ENCODE results near the gene EEIG2.

EEIG2 gene

DNA sequence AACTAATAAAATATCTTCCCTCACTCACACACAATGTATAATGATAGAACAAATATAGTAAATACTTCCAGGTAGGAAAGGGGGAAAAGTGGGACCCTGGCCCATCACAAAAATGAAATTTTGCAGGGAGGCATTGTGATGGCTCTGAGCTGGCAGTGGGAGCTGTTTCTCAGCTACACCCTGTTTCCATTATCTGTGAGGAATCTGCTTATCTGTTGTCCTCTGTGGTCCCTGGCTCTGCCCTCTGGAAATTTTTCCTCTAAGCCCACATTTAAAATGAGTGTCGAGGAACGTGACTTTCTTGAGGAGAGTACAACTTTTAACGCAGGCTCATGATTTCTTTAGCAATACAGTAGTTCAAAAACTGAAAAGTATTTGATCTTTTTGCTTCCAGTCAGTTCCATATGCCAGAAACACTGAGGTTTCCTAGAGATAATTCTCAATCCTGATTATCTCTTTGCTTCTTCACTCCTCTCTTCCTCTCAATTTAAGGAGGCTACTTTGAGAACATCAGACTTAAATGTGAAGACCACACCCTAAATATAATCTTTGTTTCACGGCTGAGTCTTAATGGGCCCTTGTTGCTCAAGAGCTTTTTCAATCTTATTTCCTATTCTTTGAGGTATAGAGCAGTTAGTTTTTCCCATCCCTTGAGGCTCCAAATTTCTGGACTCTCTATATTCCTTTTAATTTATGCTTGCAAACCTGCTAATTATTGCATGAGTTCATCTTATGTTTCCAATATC, 5.0 kb upstream of the EEIG2 start:
- TF ChIP-seq, protein P1, sequence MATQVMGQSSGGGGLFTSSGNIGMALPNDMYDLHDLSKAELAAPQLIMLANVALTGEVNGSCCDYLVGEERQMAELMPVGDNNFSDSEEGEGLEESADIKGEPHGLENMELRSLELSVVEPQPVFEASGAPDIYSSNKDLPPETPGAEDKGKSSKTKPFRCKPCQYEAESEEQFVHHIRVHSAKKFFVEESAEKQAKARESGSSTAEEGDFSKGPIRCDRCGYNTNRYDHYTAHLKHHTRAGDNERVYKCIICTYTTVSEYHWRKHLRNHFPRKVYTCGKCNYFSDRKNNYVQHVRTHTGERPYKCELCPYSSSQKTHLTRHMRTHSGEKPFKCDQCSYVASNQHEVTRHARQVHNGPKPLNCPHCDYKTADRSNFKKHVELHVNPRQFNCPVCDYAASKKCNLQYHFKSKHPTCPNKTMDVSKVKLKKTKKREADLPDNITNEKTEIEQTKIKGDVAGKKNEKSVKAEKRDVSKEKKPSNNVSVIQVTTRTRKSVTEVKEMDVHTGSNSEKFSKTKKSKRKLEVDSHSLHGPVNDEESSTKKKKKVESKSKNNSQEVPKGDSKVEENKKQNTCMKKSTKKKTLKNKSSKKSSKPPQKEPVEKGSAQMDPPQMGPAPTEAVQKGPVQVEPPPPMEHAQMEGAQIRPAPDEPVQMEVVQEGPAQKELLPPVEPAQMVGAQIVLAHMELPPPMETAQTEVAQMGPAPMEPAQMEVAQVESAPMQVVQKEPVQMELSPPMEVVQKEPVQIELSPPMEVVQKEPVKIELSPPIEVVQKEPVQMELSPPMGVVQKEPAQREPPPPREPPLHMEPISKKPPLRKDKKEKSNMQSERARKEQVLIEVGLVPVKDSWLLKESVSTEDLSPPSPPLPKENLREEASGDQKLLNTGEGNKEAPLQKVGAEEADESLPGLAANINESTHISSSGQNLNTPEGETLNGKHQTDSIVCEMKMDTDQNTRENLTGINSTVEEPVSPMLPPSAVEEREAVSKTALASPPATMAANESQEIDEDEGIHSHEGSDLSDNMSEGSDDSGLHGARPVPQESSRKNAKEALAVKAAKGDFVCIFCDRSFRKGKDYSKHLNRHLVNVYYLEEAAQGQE (IDR thresholded peaks at IDR 0.05; ENCODE audit: insufficient read depth in 1 of 2, low read depth in 2 of 2, low read length in 2 of 2), result no peak
- TF ChIP-seq FOXP2 (optimal IDR thresholded peaks at IDR 0.05; ENCODE audit: borderline replicate concordance, extremely low read depth, extremely low read length, insufficient read depth), result no peak
- TF ChIP-seq SIN3A (IDR thresholded peaks at IDR 0.05; ENCODE audit: borderline replicate concordance, insufficient read depth, low read length), result no peak
- TF ChIP-seq POLR2AphosphoS5 (IDR thresholded peaks at IDR 0.05; ENCODE audit: low read depth, low read length), result no peak
- no peak for TF ChIP-seq TAF1 (IDR thresholded peaks at IDR 0.05; ENCODE audit: borderline replicate concordance, insufficient read depth, low read length)

DNA sequence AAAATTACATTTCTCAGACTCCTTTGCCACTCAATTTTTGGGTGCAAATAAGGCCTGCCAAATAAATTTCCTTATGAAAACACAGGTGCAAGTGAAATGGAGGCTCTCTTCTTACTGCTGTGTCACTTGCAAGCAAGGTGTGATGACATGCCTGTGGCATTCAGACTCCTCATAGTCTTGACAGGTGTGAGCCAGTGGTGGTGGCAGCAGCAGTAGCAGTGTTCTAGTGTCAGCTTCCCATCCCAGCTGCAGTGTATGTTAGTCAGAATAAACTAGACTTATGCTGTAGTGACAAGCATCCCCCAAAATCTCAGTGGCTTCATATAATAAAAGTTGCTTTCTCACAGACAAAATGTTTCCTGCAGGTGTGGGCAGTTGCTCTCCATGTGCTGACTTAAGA, 3.8 kb upstream of the EEIG2 start:
- TF ChIP-seq FOXP2 (optimal IDR thresholded peaks at IDR 0.05; ENCODE audit: borderline replicate concordance, extremely low read depth, extremely low read length, insufficient read depth), result no peak
- TF ChIP-seq, protein P1 (IDR thresholded peaks at IDR 0.05; ENCODE audit: insufficient read depth in 1 of 2, low read depth in 2 of 2, low read length in 2 of 2), result no peak
- no peak for TF ChIP-seq POLR2AphosphoS5 (IDR thresholded peaks at IDR 0.05; ENCODE audit: low read depth, low read length)
- TF ChIP-seq SIN3A (IDR thresholded peaks at IDR 0.05; ENCODE audit: borderline replicate concordance, insufficient read depth, low read length), result no peak
- TF ChIP-seq TAF1 (IDR thresholded peaks at IDR 0.05; ENCODE audit: borderline replicate concordance, insufficient read depth, low read length), result no peak

DNA sequence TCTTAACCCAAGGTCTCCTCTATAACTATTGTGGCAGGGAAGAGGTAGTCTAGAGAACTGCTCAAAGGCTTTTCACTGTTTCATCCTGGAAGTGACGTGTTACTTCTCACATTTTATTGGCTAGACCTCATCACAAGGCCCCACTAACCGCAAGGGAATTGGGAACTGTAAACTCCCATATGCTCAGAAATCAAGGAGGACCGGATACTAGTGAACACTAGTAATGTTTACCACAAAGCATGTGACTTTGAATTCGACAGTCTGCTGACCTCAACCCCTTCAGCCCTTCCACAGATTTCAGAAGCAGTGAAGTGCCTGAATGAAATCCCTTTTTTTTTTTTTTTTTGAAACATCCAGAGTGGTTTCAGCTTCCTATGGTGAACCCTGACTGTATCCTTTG, 3.4 kb upstream of the EEIG2 start:
- TF ChIP-seq FOXP2 (optimal IDR thresholded peaks at IDR 0.05; ENCODE audit: borderline replicate concordance, extremely low read depth, extremely low read length, insufficient read depth), result no peak
- TF ChIP-seq POLR2AphosphoS5 (IDR thresholded peaks at IDR 0.05; ENCODE audit: low read depth, low read length), result no peak
- TF ChIP-seq, protein P1 (IDR thresholded peaks at IDR 0.05; ENCODE audit: insufficient read depth in 1 of 2, low read depth in 2 of 2, low read length in 2 of 2), result no peak
- no peak for TF ChIP-seq TAF1 (IDR thresholded peaks at IDR 0.05; ENCODE audit: borderline replicate concordance, insufficient read depth, low read length)
- TF ChIP-seq SIN3A (IDR thresholded peaks at IDR 0.05; ENCODE audit: borderline replicate concordance, insufficient read depth, low read length), result no peak

DNA sequence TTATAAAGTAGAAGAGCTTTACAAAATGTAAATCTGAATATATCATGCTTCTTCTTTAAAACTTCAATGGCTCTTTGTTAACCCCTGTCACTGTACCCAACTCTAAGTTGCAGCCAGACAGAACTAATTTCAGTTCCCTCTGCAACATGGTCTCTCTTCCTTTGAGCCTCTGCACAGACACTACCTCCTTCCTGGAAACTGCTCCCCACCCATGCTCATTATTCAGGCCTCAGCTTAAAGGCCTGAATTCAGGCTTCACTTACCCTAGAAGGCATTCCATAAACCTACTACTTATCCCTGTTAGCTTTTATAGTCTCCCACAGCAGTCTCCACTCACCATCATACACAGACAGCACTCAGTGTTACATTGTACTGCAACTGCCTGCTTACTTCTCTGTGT, 2.6 kb upstream of the EEIG2 start:
- TF ChIP-seq FOXP2 (optimal IDR thresholded peaks at IDR 0.05; ENCODE audit: borderline replicate concordance, extremely low read depth, extremely low read length, insufficient read depth) (no peak), TAF1 (IDR thresholded peaks at IDR 0.05; ENCODE audit: borderline replicate concordance, insufficient read depth, low read length) (no peak), SIN3A (IDR thresholded peaks at IDR 0.05; ENCODE audit: borderline replicate concordance, insufficient read depth, low read length) (no peak), POLR2AphosphoS5 (IDR thresholded peaks at IDR 0.05; ENCODE audit: low read depth, low read length) (no peak)
- TF ChIP-seq, protein P1 (IDR thresholded peaks at IDR 0.05; ENCODE audit: insufficient read depth in 1 of 2, low read depth in 2 of 2, low read length in 2 of 2), result no peak

Data from PFSK-1 (cell line).